Caco-2 (cell line): Measurements from ENCODE around the gene NHEJ1. TPM values are rescaled to one million over a fixed set of nuclear protein-coding genes. Genes with fewer than 3 reads are reported as not detected.

ENCODE experiments used
- BruUV-seq: library from RNA; stranded (reverse); fragments of 400-500 nt; replicated peaks from 2 replicates; lab custom pipeline; 2021; lab: Mats Ljungman, UMichigan
- CTCF ChIA-PET: fragments of 300-600 bp; sonication (Branson Sonifier 250); formaldehyde crosslinking; loops from one replicate; lab custom pipeline; 2022; ENCODE audit warnings: antibody characterized with exemption; lab: Charles Lee
- POLR2A ChIA-PET: fragments of 300-600 bp; sonication (Branson Sonifier 250); formaldehyde crosslinking; loops from one replicate; lab custom pipeline; 2022; ENCODE audit warnings: antibody characterized with exemption; lab: Charles Lee
- DNase-seq, 2 experiments: peaks; one replicate each; pipeline versions ENCODE4 v3.0.0 to v3.0.0-alpha.2; 2020 to 2022
- H3K27me3 ChIP-seq: replicated peaks from 2 replicates; pipeline ENCODE4 v1.6.0; 2011; ENCODE audit warnings: low read length; ENCODE audit not compliant: control insufficient read depth, insufficient read depth
- H3K36me3 ChIP-seq: 2 replicates; pipeline ENCODE4 v1.5.1; 2011; ENCODE audit warnings: low read length; ENCODE audit not compliant: control insufficient read depth, insufficient read depth
- H3K4me1 ChIP-seq: fragments of 250-450 bp; sonication (Bioruptor Pico); 2 replicates; pipeline ENCODE4 v1.5.1; 2020; ENCODE audit warnings: mild to moderate bottlenecking
- H3K4me3 ChIP-seq: 2 replicates; pipeline ENCODE4 v1.5.1; 2011; ENCODE audit warnings: low read depth, mild to moderate bottlenecking, control low read depth, low read length
- H3K9me3 ChIP-seq: fragments of 250-450 bp; sonication (Bioruptor Pico); 2 replicates; pipeline ENCODE4 v1.5.1; 2020; ENCODE audit warnings: mild to moderate bottlenecking, moderate library complexity
- H3K27ac Mint-ChIP-seq: one replicate; pipeline ENCODE4 v1.8.0; 2022; ENCODE audit warnings: mixed read lengths; ENCODE audit not compliant: unreplicated experiment
- H3K27me3 Mint-ChIP-seq: one replicate; pipeline ENCODE4 v1.8.0; 2022; ENCODE audit warnings: mixed read lengths; ENCODE audit not compliant: insufficient read depth, unreplicated experiment
- H3K36me3 Mint-ChIP-seq: one replicate; pipeline ENCODE4 v1.8.0; 2022; ENCODE audit warnings: mild to moderate bottlenecking, mixed read lengths; ENCODE audit not compliant: insufficient read depth, unreplicated experiment
- H3K4me1 Mint-ChIP-seq: one replicate; pipeline ENCODE4 v1.8.0; 2022; ENCODE audit warnings: low read depth, mixed read lengths; ENCODE audit not compliant: unreplicated experiment
- H3K4me3 Mint-ChIP-seq: one replicate; pipeline ENCODE4 v1.8.0; 2022; ENCODE audit warnings: mild to moderate bottlenecking, moderate library complexity, mixed read lengths; ENCODE audit not compliant: unreplicated experiment
- H3K9me3 Mint-ChIP-seq: one replicate; pipeline ENCODE4 v1.8.0; 2022; ENCODE audit warnings: mixed read lengths; ENCODE audit not compliant: unreplicated experiment
- CTCF ChIP-seq, 2 experiments: fragments of 200-600 bp in 1 of 2; IDR thresholded peaks; 1 replicate in 1 of 2; 2 replicates in 1 of 2; pipeline versions ENCODE4 v1.5.1 to v1.8.0; 2011 to 2022; ENCODE audit warnings: antibody characterized with exemption in 1 of 2, control low read depth in 1 of 2, inconsistent platforms in 1 of 2, low read depth in 1 of 2, low read length in 1 of 2, mild to moderate bottlenecking in 1 of 2, moderate library complexity in 1 of 2; ENCODE audit not compliant: insufficient read depth in 1 of 2, severe bottlenecking in 1 of 2, unreplicated experiment in 1 of 2
- intact Hi-C: fragments of 100-400 bp; cut with micrococcal nuclease; formaldehyde crosslinking; loops from one replicate; pipeline ENCODE4 v1.10.0; 2022; ENCODE audit not compliant: unreplicated experiment
- total RNA-seq: library from RNA; stranded (reverse); gene quantifications from 2 replicates; pipeline ENCODE4 v1.2.3, GENCODE V29; 2022

NHEJ1 gene
- total RNA-seq, 1 experiment from 2014 or later = 29.6 TPM

DNA sequence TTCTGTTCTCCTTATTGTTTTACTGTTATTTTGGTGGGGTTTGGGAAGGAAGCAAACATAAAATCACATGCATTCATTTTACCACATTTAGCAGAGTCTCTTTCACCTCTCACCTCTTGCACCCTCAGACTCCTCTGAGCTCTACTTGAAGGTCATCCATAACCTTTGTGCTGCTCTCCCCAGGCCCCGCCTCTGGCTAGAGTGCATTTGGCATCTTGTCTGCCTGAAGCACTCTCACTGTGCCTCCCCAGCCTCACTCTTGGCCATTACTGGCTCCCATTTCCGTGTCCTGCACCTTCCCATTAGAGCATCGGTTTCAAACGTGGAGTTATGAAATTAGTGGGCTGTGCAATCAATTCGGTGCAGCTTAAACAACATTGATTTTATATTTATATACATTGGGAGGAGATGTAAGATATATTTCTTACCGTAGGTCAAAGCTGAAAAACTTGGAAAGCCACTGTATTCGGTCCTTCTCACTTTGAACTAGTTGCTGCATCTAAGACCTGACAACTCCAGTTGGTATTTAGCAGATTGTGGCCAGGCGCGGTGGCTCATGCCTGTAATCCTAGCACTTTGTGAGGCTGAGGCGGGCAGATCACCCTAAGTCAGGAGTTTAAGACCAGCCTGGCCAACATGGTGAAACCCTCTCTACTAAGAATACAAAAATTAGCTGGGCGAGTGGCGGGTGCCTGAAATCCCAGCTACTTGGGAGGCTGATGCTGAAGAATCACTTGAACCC is 39.0 kb upstream of the NHEJ1 start:
- Mint-ChIP-seq H3K36me3 (peaks cover 5% of the 10 kb centered on the region), H3K27me3 (no peaks in the 10 kb centered on the region), H3K27ac (no peak overlapping the region), H3K4me3 (no peak overlapping the region), H3K9me3 (no peaks in the 10 kb centered on the region), H3K4me1 (no peaks in the 10 kb centered on the region)
- H3K36me3 ChIP-seq = no peaks in the 10 kb centered on the region
- H3K27me3 ChIP-seq = no peaks in the 10 kb centered on the region
- intact Hi-C loops = no loop called here
- DNase-seq = no peak
- CTCF ChIA-PET = no interaction called here
- TF ChIP-seq CTCF (IDR thresholded peaks at IDR 0.05; ENCODE audit: insufficient read depth in 1 of 2, low read depth in 1 of 2, low read length in 1 of 2, severe bottlenecking in 1 of 2, unreplicated experiment in 1 of 2) = no peak
- no peak overlapping the region for H3K4me3 ChIP-seq
- no peaks in the 10 kb centered on the region for H3K4me1 ChIP-seq
- H3K9me3 ChIP-seq = no peaks in the 10 kb centered on the region
- no TSS peak for BruUV-seq
- POLR2A ChIA-PET = no interaction called here

GRCh38 chr2:219198974-219199373 is 38.4 kb upstream of the NHEJ1 start:
- Histone ChIP-seq H3K27me3 (no peaks in the 10 kb centered on the region), H3K9me3 (no peaks in the 10 kb centered on the region), H3K4me3 (no peak overlapping the region), H3K36me3 (no peaks in the 10 kb centered on the region), H3K4me1 (no peaks in the 10 kb centered on the region)
- CTCF ChIA-PET = no interaction called here
- H3K4me3 Mint-ChIP-seq = no peak overlapping the region
- TF ChIP-seq CTCF (IDR thresholded peaks at IDR 0.05; ENCODE audit: insufficient read depth in 1 of 2, low read depth in 1 of 2, low read length in 1 of 2, severe bottlenecking in 1 of 2, unreplicated experiment in 1 of 2) = no peak
- no peak overlapping the region for H3K27ac Mint-ChIP-seq
- no peaks in the 10 kb centered on the region for H3K36me3 Mint-ChIP-seq
- intact Hi-C loops = no loop called here
- no peaks in the 10 kb centered on the region for H3K4me1 Mint-ChIP-seq
- no peaks in the 10 kb centered on the region for H3K9me3 Mint-ChIP-seq
- POLR2A ChIA-PET = no interaction called here
- DNase-seq = no peak
- no TSS peak for BruUV-seq
- no peaks in the 10 kb centered on the region for H3K27me3 Mint-ChIP-seq

- no peaks in the 10 kb centered on the region for H3K36me3 ChIP-seq
- Mint-ChIP-seq H3K27ac (no peak overlapping the region), H3K4me3 (no peak overlapping the region), H3K36me3 (no peaks in the 10 kb centered on the region), H3K4me1 (no peaks in the 10 kb centered on the region), H3K9me3 (no peaks in the 10 kb centered on the region), H3K27me3 (no peaks in the 10 kb centered on the region)
- intact Hi-C loops = no loop called here
- no peaks in the 10 kb centered on the region for H3K27me3 ChIP-seq
- BruUV-seq = no TSS peak
- POLR2A ChIA-PET = interaction anchor here (0.6 to 0.7 kb wide), 2 partner anchors 52 to 128 kb away, joined by 3 to 7 read pairs; no protein-coding TSS in a partner anchor
- no peak for DNase-seq
- CTCF ChIA-PET = interaction anchor here (0.7 to 1.4 kb wide), 2 partner anchors 9 to 81 kb away, joined by 6 to 9 read pairs; partner anchors contain the start of genes DNAJB2 and ZFAND2B
- H3K9me3 ChIP-seq = no peaks in the 10 kb centered on the region
- H3K4me3 ChIP-seq = no peak overlapping the region
- no peak for TF ChIP-seq CTCF (IDR thresholded peaks at IDR 0.05; ENCODE audit: insufficient read depth in 1 of 2, low read depth in 1 of 2, low read length in 1 of 2, severe bottlenecking in 1 of 2, unreplicated experiment in 1 of 2)
- no peaks in the 10 kb centered on the region for H3K4me1 ChIP-seq
Observed at GRCh38 chr2:219197388-219197787, 36.8 kb upstream of the NHEJ1 start.
